WERI-Rb-1 (cell line): ENCODE measurements around the gene TMED7.

Source experiments
- DNase-seq: peaks from one replicate; pipeline ENCODE4 v3.0.0-alpha.2; 2020
- H3K27ac ChIP-seq: fragments of 250-450 bp; sonication (Bioruptor Pico); 2 replicates; pipeline ENCODE4 v1.5.1; 2020; ENCODE audit warnings: mild to moderate bottlenecking, moderate library complexity
- H3K27me3 ChIP-seq: fragments of 250-450 bp; sonication (Bioruptor Pico); 2 replicates; pipeline ENCODE4 v1.5.1; 2021; ENCODE audit warnings: mild to moderate bottlenecking, low read depth, moderate library complexity; ENCODE audit not compliant: insufficient read depth, severe bottlenecking
- H3K36me3 ChIP-seq: fragments of 250-450 bp; sonication (Bioruptor Pico); 2 replicates; pipeline ENCODE4 v1.5.1; 2020; ENCODE audit warnings: mild to moderate bottlenecking, moderate library complexity
- H3K4me3 ChIP-seq: 2 replicates; pipeline ENCODE4 v1.5.1; 2011; ENCODE audit warnings: low read depth, mild to moderate bottlenecking, control low read depth, low read length
- H3K9me3 ChIP-seq: fragments of 250-450 bp; sonication (Bioruptor Pico); 2 replicates; pipeline ENCODE4 v1.5.1; 2021; ENCODE audit warnings: mild to moderate bottlenecking, moderate library complexity; ENCODE audit not compliant: severe bottlenecking
- TF ChIP-seq, protein P1 (sequence below): IDR thresholded peaks from 2 replicates; pipeline ENCODE4 v1.5.1; 2011; ENCODE audit warnings: low read depth, mild to moderate bottlenecking, control low read depth, inconsistent platforms, low read length

Gene TMED7

DNA sequence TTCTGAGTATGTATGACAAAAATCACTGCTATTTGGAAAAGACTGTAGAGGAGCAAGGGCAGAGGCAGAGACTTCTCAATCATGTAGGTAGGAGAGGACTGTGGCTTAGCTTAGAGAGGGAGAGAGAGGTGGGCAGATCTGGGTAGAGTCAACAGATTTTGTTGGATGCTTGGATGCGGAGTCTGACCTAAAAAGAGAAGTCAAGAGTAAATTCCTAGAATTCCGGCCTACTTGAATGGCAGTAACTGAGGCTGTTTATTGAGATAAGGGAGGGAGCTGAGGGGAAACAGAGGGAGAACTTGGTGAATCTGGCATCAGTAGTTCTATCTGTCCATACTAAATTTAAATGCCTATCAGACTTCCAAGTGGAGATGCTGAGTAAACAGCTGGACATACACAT, 25.9 kb downstream of the TMED7 start:
- TF ChIP-seq, protein P1, sequence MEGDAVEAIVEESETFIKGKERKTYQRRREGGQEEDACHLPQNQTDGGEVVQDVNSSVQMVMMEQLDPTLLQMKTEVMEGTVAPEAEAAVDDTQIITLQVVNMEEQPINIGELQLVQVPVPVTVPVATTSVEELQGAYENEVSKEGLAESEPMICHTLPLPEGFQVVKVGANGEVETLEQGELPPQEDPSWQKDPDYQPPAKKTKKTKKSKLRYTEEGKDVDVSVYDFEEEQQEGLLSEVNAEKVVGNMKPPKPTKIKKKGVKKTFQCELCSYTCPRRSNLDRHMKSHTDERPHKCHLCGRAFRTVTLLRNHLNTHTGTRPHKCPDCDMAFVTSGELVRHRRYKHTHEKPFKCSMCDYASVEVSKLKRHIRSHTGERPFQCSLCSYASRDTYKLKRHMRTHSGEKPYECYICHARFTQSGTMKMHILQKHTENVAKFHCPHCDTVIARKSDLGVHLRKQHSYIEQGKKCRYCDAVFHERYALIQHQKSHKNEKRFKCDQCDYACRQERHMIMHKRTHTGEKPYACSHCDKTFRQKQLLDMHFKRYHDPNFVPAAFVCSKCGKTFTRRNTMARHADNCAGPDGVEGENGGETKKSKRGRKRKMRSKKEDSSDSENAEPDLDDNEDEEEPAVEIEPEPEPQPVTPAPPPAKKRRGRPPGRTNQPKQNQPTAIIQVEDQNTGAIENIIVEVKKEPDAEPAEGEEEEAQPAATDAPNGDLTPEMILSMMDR = no peak
- no peaks in the 10 kb centered on the region for H3K27me3 ChIP-seq
- no peak overlapping the region for H3K27ac ChIP-seq
- H3K4me3 ChIP-seq = no peak overlapping the region
- no peak for DNase-seq
- no peaks in the 10 kb centered on the region for H3K9me3 ChIP-seq
- no peaks in the 10 kb centered on the region for H3K36me3 ChIP-seq

DNA sequence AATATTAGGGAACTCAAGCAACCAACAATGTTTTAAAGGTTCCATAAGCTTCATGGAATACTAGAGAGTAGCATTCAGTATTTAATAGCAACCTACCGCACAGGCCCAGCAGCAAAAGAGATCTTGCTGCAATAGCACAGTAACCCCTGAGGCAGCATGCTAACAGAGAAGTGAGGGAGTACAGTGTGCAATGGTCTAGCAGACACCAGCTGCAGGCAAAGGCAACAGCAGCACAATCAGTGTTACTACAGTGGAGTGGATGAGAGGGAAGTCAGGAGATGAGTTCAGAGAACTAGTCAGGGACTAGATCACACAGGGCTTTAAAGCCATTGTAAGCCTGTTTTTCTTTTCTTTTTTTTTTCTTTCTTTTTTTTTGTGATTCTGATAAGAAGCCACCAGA, 26.3 kb downstream of the TMED7 start:
- TF ChIP-seq, protein P1 = no peak
- Histone ChIP-seq H3K27ac (no peak overlapping the region), H3K9me3 (no peaks in the 10 kb centered on the region), H3K4me3 (no peak overlapping the region), H3K36me3 (no peaks in the 10 kb centered on the region), H3K27me3 (no peaks in the 10 kb centered on the region)
- no peak for DNase-seq

DNA sequence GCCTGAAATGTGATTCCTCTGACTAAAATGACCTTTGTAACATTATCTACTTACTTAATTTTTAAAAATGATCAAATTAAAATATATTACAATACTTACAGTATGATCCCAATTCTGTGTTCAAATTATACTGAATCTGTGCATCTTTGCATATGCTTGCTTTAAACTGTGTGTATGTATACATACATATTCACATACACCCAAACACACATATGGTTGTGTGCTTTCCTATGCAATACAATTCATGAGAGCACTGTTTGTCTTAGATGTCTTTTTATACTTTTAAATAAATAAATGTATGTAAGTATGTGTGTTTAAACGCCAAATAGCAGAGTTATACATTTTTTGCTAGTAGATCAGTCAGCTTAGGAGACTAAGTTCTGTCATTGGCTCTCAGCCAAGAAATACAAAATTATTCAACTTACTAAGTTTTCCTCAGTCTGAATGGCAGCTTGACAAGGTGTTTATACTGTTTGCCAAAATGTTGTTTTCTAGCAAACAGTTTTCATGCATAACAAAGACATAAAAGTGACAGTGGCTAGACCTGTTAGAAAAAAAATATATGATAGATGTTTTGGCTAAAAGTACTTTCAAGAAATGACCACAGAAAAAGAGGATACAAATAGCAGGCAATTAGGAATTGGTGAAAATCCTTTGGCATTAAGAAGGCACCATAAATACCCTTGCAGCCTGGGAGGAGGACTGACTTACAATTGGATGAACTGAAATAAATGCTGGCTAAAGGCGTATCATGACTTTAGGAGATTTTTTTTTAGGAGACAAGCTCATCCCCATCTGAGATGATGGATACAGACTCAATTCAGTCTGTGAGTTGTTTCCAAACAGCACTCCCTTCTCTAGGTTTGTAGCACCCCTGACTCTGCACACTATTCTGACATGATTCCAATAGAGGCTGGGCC, 31.4 kb downstream of the TMED7 start:
- no peak overlapping the region for H3K4me3 ChIP-seq
- no peaks in the 10 kb centered on the region for H3K9me3 ChIP-seq
- H3K27me3 ChIP-seq = no peaks in the 10 kb centered on the region
- H3K27ac ChIP-seq = no peak overlapping the region
- TF ChIP-seq, protein P1 = no peak
- DNase-seq = no peak
- H3K36me3 ChIP-seq = no peaks in the 10 kb centered on the region

DNA sequence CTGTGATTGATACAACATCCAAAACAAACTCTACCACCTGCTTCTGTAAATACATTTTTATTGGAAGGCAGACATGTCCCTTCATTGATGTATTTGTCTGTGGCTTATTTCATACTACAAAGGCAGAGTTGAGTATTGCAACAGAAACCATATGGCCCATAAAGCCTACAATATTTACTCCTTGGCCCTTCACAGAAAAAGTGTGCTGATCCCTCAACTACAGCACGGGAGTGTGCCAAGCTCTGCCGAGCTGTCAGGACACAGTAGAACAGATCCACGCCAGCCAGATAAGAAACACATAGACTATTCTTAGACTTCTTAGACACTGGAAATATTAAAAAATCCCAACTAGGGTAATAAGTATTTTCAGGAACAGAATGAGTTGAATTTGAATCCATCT, 36.8 kb downstream of the TMED7 start:
- Histone ChIP-seq H3K4me3 (no peak overlapping the region), H3K27me3 (no peaks in the 10 kb centered on the region), H3K27ac (no peak overlapping the region), H3K36me3 (no peaks in the 10 kb centered on the region), H3K9me3 (no peaks in the 10 kb centered on the region)
- no peak for DNase-seq
- TF ChIP-seq, protein P1 = no peak

DNA sequence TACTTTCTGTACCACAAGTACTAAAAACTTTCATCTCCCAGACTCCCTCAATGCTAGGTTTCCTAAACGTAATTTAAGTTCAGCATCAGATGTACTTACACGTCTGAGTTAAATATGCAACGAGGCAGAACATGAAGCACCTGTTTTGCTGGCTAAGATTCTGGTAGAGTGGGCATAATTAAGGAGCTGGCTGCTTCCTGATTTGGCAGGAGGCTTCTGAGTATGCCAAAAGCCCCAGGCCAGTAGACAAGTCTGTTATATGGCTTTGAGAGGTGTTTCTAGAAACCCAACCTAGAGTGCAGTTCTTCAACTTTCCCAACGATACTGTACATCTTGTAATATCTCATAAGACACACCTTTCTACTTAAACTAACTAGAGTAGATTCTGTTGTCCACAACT, 37.2 kb downstream of the TMED7 start:
- TF ChIP-seq, protein P1 = no peak
- Histone ChIP-seq H3K36me3 (no peaks in the 10 kb centered on the region), H3K27ac (no peak overlapping the region), H3K27me3 (no peaks in the 10 kb centered on the region), H3K4me3 (no peak overlapping the region), H3K9me3 (no peaks in the 10 kb centered on the region)
- no peak for DNase-seq
